Mononuclear cell (primary cell): ENCODE measurements around the gene BIN2. TPM values are rescaled to one million over a fixed set of nuclear protein-coding genes. Genes with fewer than 3 reads are reported as not detected.
"Not testable (repeated sequence)": the region's sequence is repeated elsewhere in the genome, so short reads cannot be mapped to it uniquely, and the experiment has no call there.

Experiments used
- H3K27me3 ChIP-seq: 2 replicates; pipeline ENCODE4 v1.6.0; 2011; ENCODE audit warnings: low read length, control low read depth; ENCODE audit not compliant: insufficient read depth
- H3K4me1 ChIP-seq: 2 replicates; pipeline ENCODE4 v1.5.1; 2011; ENCODE audit warnings: mild to moderate bottlenecking, low read length, control low read depth; ENCODE audit not compliant: insufficient read depth
- H3K4me3 ChIP-seq: 2 replicates; pipeline ENCODE4 v1.5.1; 2011; ENCODE audit warnings: mild to moderate bottlenecking, low read length, moderate library complexity
- H3K9me3 ChIP-seq: 2 replicates; pipeline ENCODE4 v1.5.1; 2011; ENCODE audit warnings: low read depth, mild to moderate bottlenecking, control low read depth, low read length
- total RNA-seq: library from RNA; depleted of rRNA; stranded (reverse); fragments of >200 nt; gene quantifications from one replicate; pipeline ENCODE4 v1.2.3, GENCODE V29; 2012

The BIN2 gene
- total RNA-seq, 1 donor = 211 TPM

- Histone ChIP-seq H3K4me3 (no peak overlapping the region), H3K9me3 (no peaks in the 10 kb centered on the region), H3K27me3 (no peaks in the 10 kb centered on the region), H3K4me1 (peaks cover 14% of the 10 kb centered on the region)
Measured at GRCh38 chr12:51358496-51358895, 34.5 kb upstream of the BIN2 start.

GRCh38 chr12:51357374-51358047 lies 33.5 kb upstream of the BIN2 start:
- no peaks in the 10 kb centered on the region for H3K9me3 ChIP-seq
- H3K4me1 ChIP-seq = peaks cover 14% of the 10 kb centered on the region
- no peaks in the 10 kb centered on the region for H3K27me3 ChIP-seq
- no peak overlapping the region for H3K4me3 ChIP-seq

GRCh38 chr12:51351913-51352532 lies 28.0 kb upstream of the BIN2 start:
- no peaks in the 10 kb centered on the region for H3K27me3 ChIP-seq

DNA sequence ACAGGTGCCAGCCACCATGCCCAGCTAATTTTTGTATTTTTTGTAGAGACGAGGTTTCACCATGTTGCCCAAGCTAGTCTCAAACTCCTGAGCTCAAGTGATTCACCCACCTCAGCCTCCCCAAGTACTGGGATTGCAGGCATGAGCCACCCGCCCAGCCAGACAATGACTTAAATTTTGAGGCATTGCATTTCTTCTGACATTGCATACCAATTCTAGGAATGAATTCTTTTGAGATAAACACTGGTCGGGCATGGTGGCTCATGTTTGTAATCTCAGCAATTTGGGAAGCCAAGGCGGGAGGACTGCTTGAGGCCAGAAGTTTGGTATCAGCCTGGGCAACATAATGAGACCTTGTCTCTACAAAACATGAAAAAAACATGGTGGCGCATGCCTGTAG lies 25.1 kb upstream of the BIN2 start:
- Histone ChIP-seq H3K4me3 (no peak overlapping the region), H3K4me1 (no peaks in the 10 kb centered on the region), H3K9me3 (no peaks in the 10 kb centered on the region), H3K27me3 (no peaks in the 10 kb centered on the region)

More at GRCh38 chr12:51351913-51352532, 28.0 kb upstream of the BIN2 start:
- no peak overlapping the region for H3K4me3 ChIP-seq
- H3K4me1 ChIP-seq = peaks cover 6% of the 10 kb centered on the region
- no peaks in the 10 kb centered on the region for H3K9me3 ChIP-seq

DNA sequence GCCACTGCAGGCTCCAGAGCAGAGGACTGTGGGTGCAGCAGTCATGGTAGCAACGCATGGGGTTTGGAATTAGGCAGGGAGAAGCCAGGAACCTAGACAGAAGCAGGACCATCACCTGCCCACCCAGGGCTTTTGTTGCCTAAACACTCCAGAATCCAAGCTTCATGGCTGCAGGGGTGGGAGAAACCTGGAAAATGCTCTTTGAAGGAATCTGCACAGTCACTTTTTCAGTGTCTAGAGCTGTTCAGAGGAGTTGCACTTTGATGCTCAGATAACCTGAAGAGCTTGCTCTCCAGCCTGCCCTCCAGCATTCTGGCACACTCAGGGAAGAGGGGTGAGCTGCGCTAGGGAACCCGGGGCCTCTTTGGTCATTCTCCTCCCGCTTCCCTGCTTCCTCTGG lies 24.1 kb upstream of the BIN2 start:
- no peak overlapping the region for H3K4me3 ChIP-seq
- no peaks in the 10 kb centered on the region for H3K4me1 ChIP-seq
- no peaks in the 10 kb centered on the region for H3K27me3 ChIP-seq
- no peaks in the 10 kb centered on the region for H3K9me3 ChIP-seq

DNA sequence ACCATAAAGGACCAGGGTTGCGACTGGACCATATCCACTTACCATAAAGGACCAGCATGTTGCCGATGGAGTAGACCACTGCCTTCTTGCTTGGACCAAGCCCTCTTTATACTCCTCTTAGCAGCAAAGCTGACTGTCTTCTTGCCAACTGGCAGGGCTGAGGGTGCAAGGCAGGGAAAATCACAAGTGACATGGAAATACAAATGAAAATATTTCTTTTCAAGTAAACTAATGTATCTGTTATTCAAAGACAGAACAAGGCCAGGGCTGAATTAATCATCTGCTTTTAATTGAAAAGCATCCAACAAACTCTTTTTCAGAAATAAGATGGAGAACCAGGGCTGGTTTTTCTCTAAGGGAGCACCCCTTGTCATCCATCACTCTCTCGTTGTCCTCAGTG lies 22.6 kb upstream of the BIN2 start, which contains the start of gene CELA1:
Gene CELA1, minus strand, starts transcription at position 99 of the 400 bp plus-strand sequence. Its CDS starts 41 bp downstream, at position 58.
- H3K27me3 ChIP-seq = no peaks in the 10 kb centered on the region
- H3K9me3 ChIP-seq = no peaks in the 10 kb centered on the region
- peaks cover 6% of the 10 kb centered on the region for H3K4me1 ChIP-seq
- H3K4me3 ChIP-seq = no peak within 1 kb of the TSS

- Histone ChIP-seq H3K4me1 (peaks cover 14% of the 10 kb centered on the region), H3K4me3 (no peak overlapping the region), H3K27me3 (no peaks in the 10 kb centered on the region), H3K9me3 (no peaks in the 10 kb centered on the region)
Measured at GRCh38 chr12:51345681-51346080, 21.7 kb upstream of the BIN2 start.

DNA sequence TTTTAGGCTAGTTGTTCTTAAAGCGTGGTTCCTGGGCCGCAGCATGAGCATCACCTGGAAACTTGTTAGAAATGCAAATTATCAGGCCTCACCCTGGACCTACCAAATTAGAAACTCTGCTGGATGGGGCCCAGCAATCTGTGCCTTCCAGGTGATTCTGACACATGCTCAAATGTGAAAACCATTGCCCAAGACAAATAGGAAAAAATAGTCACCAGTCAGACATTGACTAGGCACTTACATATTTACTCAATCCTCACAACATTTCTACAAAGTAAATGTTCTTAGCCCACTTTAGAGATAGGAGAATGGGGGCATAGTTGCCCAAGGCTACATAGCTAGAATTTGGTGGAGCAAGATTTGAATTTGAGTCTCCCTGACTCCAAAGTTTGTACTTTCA lies 19.2 kb upstream of the BIN2 start:
- H3K4me3 ChIP-seq = no peak overlapping the region
- H3K4me1 ChIP-seq = peaks cover 15% of the 10 kb centered on the region
- H3K27me3 ChIP-seq = no peaks in the 10 kb centered on the region
- no peaks in the 10 kb centered on the region for H3K9me3 ChIP-seq

DNA sequence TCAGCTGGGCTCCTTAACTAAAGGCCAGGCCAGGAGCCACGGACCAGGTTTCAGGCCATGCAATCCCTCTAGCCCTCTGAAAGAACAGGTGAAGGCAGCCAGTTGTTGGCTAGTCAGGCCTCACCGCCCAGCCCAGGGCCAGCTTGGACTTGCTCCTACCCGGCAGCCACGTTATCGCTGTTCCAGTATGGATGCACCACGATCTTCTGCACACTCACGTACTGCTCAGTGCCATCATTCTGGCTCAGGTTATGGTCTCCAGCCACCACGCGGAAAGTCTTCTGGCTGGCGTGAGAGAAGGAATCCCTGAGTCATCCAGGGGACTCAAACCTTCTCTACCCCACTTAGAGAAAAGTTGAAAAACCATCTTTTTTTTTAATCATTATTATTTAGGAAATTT lies 18.4 kb upstream of the BIN2 start:
- Histone ChIP-seq H3K4me3 (no peak overlapping the region), H3K9me3 (no peaks in the 10 kb centered on the region), H3K4me1 (peaks cover 15% of the 10 kb centered on the region), H3K27me3 (no peaks in the 10 kb centered on the region)

GRCh38 chr12:51341251-51342007 lies 17.5 kb upstream of the BIN2 start:
- H3K9me3 ChIP-seq = no peaks in the 10 kb centered on the region
- H3K4me3 ChIP-seq = no peak overlapping the region
- H3K27me3 ChIP-seq = no peaks in the 10 kb centered on the region
- peaks cover 21% of the 10 kb centered on the region for H3K4me1 ChIP-seq

GRCh38 chr12:51339750-51340149 lies 15.8 kb upstream of the BIN2 start:
- Histone ChIP-seq H3K9me3 (no peaks in the 10 kb centered on the region), H3K4me1 (peaks cover 38% of the 10 kb centered on the region), H3K4me3 (no peak overlapping the region), H3K27me3 (no peaks in the 10 kb centered on the region)

- peaks cover 42% of the 10 kb centered on the region for H3K4me1 ChIP-seq
- H3K9me3 ChIP-seq, H3K4me3 ChIP-seq, H3K27me3 ChIP-seq: not testable (repeated sequence)
Measured at GRCh38 chr12:51337336-51337735, 13.4 kb upstream of the BIN2 start.

DNA sequence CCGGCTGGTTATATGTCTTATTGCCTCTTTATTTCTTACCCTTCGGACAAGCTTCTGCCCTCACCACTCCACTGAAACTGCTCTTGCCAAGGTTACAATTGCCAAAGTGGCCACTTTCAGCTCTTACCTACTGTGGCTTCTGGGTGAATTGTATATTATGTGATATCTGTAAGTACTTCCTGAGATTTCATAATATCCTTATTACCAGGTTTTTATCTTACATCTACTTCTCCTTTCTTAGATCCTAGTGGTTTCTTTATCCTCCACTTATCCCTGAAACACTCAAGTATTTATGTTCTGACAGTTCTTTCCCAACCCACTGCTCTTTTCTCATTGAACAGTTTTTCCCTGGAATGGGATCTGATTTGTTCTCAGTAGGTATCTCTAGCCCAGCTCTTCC lies 12.0 kb upstream of the BIN2 start:
- Histone ChIP-seq H3K4me1 (peaks cover 30% of the 10 kb centered on the region), H3K27me3 (no peaks in the 10 kb centered on the region), H3K9me3 (no peaks in the 10 kb centered on the region), H3K4me3 (no peak overlapping the region)

DNA sequence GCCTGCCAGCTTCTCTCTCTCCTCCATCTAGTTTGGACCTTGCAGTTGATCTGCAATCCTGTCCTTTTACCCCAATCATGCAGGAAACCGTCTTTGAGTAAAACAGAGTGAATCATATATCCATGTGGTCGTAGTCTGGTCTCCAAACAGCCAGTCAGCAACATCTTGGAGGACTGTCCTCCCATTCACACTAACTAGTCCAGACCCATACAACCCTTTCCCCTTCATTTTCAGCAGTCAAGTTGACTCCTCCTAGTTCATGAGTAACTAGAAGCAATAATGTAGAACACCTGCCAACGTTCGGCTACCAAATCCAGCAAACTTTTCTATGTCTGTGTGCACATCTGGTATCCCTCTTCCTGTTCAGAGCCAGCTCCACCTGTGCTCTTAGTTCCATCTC lies 10.8 kb upstream of the BIN2 start:
- Histone ChIP-seq H3K9me3 (no peaks in the 10 kb centered on the region), H3K4me3 (no peak overlapping the region), H3K27me3 (no peaks in the 10 kb centered on the region), H3K4me1 (peaks cover 35% of the 10 kb centered on the region)

GRCh38 chr12:51333536-51333935 lies 9.6 kb upstream of the BIN2 start:
- peaks cover 47% of the 10 kb centered on the region for H3K4me1 ChIP-seq

More at GRCh38 chr12:51333536-51333935, 9.6 kb upstream of the BIN2 start:
- H3K9me3 ChIP-seq = no peaks in the 10 kb centered on the region
- no peak overlapping the region for H3K4me3 ChIP-seq
- no peaks in the 10 kb centered on the region for H3K27me3 ChIP-seq
